Sigmoid colon (tissue), 7 donors: ENCODE data around the gene MYOF. TPM values are rescaled to one million over a fixed set of nuclear protein-coding genes. Genes with fewer than 3 reads are reported as not detected.
"Not testable (repeated sequence)": the region's sequence is repeated elsewhere in the genome, so short reads cannot be mapped to it uniquely, and the experiment has no call there.

ENCODE experiments used
- DNase-seq: peaks from one replicate; pipeline ENCODE4 v3.0.0-alpha.2; 2019
- H3K27ac ChIP-seq, 4 donors: fragments of 200-600 bp; sonication (generic); one replicate each; pipeline ENCODE4 v1.5.1; 2016 to 2019; ENCODE audit warnings: mild to moderate bottlenecking in 1 of 4
- H3K27me3 ChIP-seq, 3 donors: fragments of 200-600 bp; sonication (generic); one replicate each; pipeline ENCODE4 v1.5.1; 2019; ENCODE audit warnings: mild to moderate bottlenecking in 1 of 3
- H3K36me3 ChIP-seq, 4 donors: fragments of 200-600 bp; sonication (generic); one replicate each; pipeline ENCODE4 v1.5.1; 2016 to 2019
- H3K4me1 ChIP-seq, 4 donors: fragments of 200-600 bp; sonication (generic); one replicate each; pipeline ENCODE4 v1.5.1; 2017 to 2019
- H3K4me3 ChIP-seq, 4 donors: fragments of 200-600 bp; sonication (generic); one replicate each; pipeline ENCODE4 v1.5.1; 2017 to 2019; ENCODE audit warnings: mild to moderate bottlenecking in 2 of 4, moderate library complexity in 1 of 4
- H3K9me3 ChIP-seq, 4 donors: fragments of 200-600 bp in 3 of 4; sonication (generic) in 3 of 4; one replicate each; pipeline versions ENCODE4 v1.5.1 to v1.6.1; 2013 to 2019
- CTCF ChIP-seq, 4 experiments: fragments of 450-650 bp in 3 of 4; fragments of 200-600 bp in 1 of 4; IDR thresholded peaks; one replicate each; pipeline ENCODE4 v1.5.1; 2016 to 2019; ENCODE audit warnings: antibody characterized with exemption in 4 of 4, mild to moderate bottlenecking in 3 of 4, moderate library complexity in 2 of 4
- EP300 ChIP-seq, 4 donors: sonication (generic); formaldehyde crosslinking; IDR thresholded peaks; one replicate each; pipeline ENCODE4 v1.6.1; 2017; ENCODE audit warnings: antibody characterized with exemption in 4 of 4
- POLR2A ChIP-seq, 2 donors: fragments of 450-650 bp; IDR thresholded peaks; one replicate each; pipeline ENCODE4 v1.6.1; 2016; ENCODE audit warnings: antibody characterized with exemption in 2 of 2, mild to moderate bottlenecking in 2 of 2, moderate library complexity in 2 of 2
- POLR2AphosphoS5 ChIP-seq, 4 donors: sonication (generic); formaldehyde crosslinking; IDR thresholded peaks; one replicate each; pipeline ENCODE4 v1.6.1; 2017; ENCODE audit warnings: antibody characterized with exemption in 4 of 4
- WGBS, 2 donors: extraction: QIAGEN DNeasy Blood & Tissue Kit; methylation state at CpG; one replicate each; pipeline ENCODE4 v1.1.7; 2013; 5-methylcytosine and 5-hydroxymethylcytosine counted together
- intact Hi-C: fragments of 100-400 bp; cut with DNase I; formaldehyde crosslinking; loops from one replicate; pipeline ENCODE4 v1.15.1; 2023
- polyA plus RNA-seq, 3 donors: library from polyadenylated mRNA; stranded (reverse); fragments of 200-250 nt; gene quantifications; one replicate each; pipeline ENCODE4 v1.2.3, GENCODE V29; 2013
- total RNA-seq, 4 donors: library from RNA; depleted of rRNA; stranded (reverse); fragments of >200 nt; gene quantifications; one replicate each; pipeline ENCODE4 v1.1.0, GENCODE V29; 2016
- donor health status: healthy with polysubstance abuse.
- donor health status: Bipolar disorder and iron deficiency.
- donor health status: healthy.

Gene MYOF
- total and polyA plus RNA-seq, 7 donors = 12.6 to 83.4 (median 36.3) TPM

- no peaks in the 10 kb centered on the region for H3K36me3 ChIP-seq
- WGBS, 2 donors = 92 to 95% methylated on average over 3 of the region's 3 CpGs
- no peaks in the 10 kb centered on the region for H3K9me3 ChIP-seq
- no peaks in the 10 kb centered on the region for H3K27me3 ChIP-seq
- DNase-seq = peak; percentile 69
- peaks cover 0 to 90% (median 87%) of the 10 kb centered on the region in 4 donors for H3K4me1 ChIP-seq
- H3K27ac ChIP-seq = peak overlapping the region; percentile 80 to 95 (median 88)
- TF ChIP-seq CTCF (IDR thresholded peaks at IDR 0.05) (no peak), EP300 (IDR thresholded peaks at IDR 0.05) (no peak), POLR2AphosphoS5 (IDR thresholded peaks at IDR 0.05) (no peak), POLR2A (IDR thresholded peaks at IDR 0.05) (no peak)
- intact Hi-C loops = no loop called here
- no peak overlapping the region for H3K4me3 ChIP-seq
Measured at GRCh38 chr10:93469454-93469853, 12.7 kb downstream of the MYOF start.

- no peaks in the 10 kb centered on the region for H3K36me3 ChIP-seq
- TF ChIP-seq POLR2AphosphoS5 (IDR thresholded peaks at IDR 0.05) (no peak), EP300 (IDR thresholded peaks at IDR 0.05) (no peak), POLR2A (IDR thresholded peaks at IDR 0.05) (no peak), CTCF (IDR thresholded peaks at IDR 0.05) (no peak)
- no peaks in the 10 kb centered on the region for H3K9me3 ChIP-seq
- H3K27ac ChIP-seq = peak overlapping the region; percentile 80 to 95 (median 88)
- no peak overlapping the region for H3K4me3 ChIP-seq
- H3K27me3 ChIP-seq = no peaks in the 10 kb centered on the region
- H3K4me1 ChIP-seq = peaks cover 4 to 90% (median 87%) of the 10 kb centered on the region in 4 donors
- no peak for DNase-seq
- intact Hi-C loops = no loop called here
- WGBS, 2 donors = 83 to 86% methylated on average over 10 of the region's 10 CpGs
Measured at GRCh38 chr10:93468461-93469213, 13.5 kb downstream of the MYOF start.

- WGBS, 2 donors = 70 to 88% methylated on average over 2 to 3 of the region's 4 CpGs
- peaks cover 4 to 89% (median 88%) of the 10 kb centered on the region in 4 donors for H3K4me1 ChIP-seq
- H3K4me3 ChIP-seq, H3K9me3 ChIP-seq, intact Hi-C loops, H3K36me3 ChIP-seq, H3K27me3 ChIP-seq, DNase-seq: not testable (repeated sequence)
- H3K27ac ChIP-seq = peak overlapping the region; percentile 80 to 95 (median 88)
Measured at GRCh38 chr10:93467635-93468034, 14.5 kb downstream of the MYOF start.

GRCh38 chr10:93465806-93466675 lies 16.1 kb downstream of the MYOF start:
- H3K27me3 ChIP-seq = no peaks in the 10 kb centered on the region
- H3K4me1 ChIP-seq = peaks cover 4 to 88% (median 88%) of the 10 kb centered on the region in 4 donors
- H3K4me3 ChIP-seq = peak overlapping the region in 2 of 4 donors; percentile 4
- intact Hi-C loops = loop anchor here (2.0 kb wide), 1 partner anchor 25 kb away; no protein-coding TSS in a partner anchor
- peak; percentile 96 for DNase-seq
- TF ChIP-seq POLR2AphosphoS5 (IDR thresholded peaks at IDR 0.05) (peak; percentile 56 to 84 (median 74)), EP300 (IDR thresholded peaks at IDR 0.05) (peak in 2 of 4 donors; percentile 40 to 87), CTCF (IDR thresholded peaks at IDR 0.05) (no peak), POLR2A (IDR thresholded peaks at IDR 0.05) (no peak)
- H3K27ac ChIP-seq = peak overlapping the region; percentile 89 to 96 (median 92)
- no peaks in the 10 kb centered on the region for H3K9me3 ChIP-seq
- no peaks in the 10 kb centered on the region for H3K36me3 ChIP-seq
- 9 to 46% methylated on average over 8 of the region's 8 CpGs for WGBS, 2 donors
